NCI-H510A (cell line): ENCODE data around the gene GARNL3.

Source experiments
- DNase-seq: peaks from one replicate; lab custom pipeline; 2025; lab: John Stamatoyannopoulos, UW

Gene GARNL3

DNA sequence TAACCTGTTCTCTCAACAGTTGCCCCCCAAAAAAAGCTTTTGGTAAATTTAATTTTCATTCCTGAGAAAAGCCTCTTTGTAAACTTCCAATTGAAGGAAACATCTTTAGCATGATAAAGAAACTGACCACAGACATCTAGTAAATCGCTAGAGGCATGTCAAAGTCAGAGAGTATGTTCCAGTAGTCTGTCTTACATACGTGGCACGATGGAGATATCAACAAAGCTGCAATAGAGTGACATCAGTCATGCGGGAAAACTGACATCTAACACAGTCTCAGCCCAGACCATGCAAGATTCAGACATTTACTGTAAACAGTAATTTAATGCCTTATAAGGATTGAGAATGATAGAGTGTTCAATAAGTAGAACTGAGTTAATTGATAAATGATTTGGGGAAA is 45.1 kb downstream of the GARNL3 start:
- no peak for DNase-seq

DNA sequence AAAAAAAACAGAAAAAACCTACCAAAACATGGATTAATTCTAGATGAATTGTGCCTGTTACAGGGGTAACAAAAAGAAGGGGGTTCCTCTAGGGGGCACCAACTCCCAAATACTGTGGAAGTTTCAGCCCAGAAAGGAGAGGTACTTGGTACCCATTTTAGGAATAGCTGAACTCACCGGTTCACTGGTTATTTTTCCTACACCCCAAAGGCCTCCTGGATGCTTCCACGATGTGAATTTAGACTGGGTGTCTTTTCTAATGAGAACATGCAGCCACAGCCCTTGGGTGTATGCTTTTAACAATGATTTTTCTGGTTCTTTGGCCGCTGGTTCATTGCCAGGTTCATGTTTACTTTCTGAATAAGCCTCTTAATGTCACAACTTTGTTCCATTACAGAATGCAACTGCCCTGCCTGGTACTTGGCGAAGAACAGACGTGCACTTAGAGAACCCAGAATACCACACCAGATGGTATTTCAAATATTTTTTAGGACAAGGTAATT is 46.7 kb downstream of the GARNL3 start:
- DNase-seq, result no peak

DNA sequence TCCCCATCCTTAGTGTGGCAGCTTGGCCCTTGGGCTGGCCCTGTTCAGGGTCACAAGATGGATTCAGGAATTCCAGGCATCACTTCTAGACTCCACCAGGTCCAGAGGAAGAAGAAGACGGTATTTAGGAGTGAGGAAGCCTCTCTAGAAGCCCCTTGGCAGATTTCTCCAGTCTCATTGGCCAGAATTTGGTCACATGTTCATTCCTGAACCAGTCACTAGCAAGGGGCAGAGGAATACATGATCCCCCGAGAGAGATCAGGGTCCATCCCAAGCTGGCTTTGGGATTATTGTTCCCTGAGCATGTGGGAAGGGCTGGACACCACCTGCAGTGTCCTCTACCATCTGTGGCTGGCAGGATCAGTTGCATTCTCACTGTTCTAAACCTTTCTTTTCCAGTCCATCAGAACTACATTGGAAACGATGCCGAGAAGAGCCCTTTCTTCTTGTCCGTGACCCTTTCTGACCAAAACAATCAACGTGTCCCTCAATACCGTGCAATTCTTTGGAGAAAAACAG is 48.5 kb downstream of the GARNL3 start:
- no peak for DNase-seq

DNA sequence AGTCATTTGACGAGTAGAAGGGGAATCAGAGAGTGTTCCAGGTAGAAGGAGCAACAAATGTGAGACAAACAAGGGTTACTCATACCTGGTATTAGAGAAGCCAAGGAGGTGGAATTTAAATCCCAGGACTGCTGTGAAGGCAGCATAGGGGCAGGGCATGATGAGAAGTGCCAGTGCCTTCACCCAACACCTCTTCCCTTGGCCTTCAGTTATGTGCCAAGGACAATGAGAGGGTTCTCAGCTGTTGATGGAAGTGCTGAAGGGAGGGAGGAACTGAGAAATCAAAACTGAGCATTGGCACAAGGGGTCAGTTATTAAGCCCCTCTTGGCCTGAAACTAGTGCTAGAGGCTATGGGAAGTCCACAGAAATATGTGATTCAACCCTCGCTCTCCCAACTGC is 50.3 kb downstream of the GARNL3 start:
- DNase-seq, result no peak

DNA sequence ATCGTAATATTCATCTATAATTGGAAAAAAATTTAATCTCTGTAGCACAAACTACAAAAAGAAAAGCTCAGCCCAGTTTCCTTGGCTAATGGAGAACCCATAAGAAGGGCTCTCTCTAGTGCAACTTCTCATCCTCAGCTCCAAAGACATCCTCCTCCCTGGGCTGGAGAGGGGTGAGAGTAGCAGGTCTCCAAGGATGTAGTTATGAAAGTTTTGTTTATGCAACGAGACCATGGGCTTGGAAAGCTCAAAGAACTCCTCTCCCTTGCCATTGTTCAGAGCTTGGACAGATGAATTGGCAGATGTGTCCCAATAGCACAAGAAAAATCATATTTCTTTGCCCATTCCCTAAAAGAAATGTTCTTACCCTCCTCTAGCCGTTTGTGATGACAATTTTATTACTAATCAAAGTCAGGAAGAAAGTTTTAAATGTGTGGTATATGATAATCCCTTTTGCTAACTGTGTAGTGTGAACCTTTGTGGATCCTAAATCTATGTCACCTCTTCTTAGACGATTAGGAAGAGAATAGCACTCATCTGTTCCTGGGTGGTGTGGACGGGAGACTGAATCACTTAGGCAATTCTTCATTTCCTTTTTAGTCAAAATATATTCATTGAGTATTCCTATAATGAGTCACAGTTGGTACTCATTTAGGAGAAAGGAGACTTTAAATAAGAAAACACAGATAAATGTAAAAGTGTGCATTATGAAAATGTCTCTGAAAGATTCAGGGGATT is 52.2 kb downstream of the GARNL3 start:
- no peak for DNase-seq

DNA sequence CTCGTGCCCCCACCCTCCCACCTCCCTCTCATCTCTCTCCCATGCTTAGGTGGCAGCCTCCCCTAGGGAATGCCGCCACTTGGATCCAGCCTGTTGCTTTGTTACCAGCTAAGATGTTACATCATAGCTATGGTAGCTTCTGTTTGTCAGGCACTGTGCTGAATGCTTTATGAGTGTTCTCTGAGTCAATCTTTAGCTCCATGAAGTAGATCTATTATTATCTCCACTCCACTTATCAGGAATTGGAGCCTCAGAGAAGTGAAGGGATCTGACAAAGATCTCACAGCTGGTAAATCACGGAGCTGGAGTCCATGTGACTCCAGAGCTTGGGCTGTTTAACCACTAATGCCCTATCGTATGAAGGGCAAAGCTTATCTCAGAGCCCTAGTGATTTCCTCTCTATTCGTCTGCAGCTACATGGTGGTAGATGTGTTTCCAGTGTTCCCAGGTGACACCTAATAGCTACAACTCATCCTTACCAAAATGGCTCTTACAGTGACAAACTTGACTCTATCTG is 54.1 kb downstream of the GARNL3 start:
- DNase-seq, result no peak

DNA sequence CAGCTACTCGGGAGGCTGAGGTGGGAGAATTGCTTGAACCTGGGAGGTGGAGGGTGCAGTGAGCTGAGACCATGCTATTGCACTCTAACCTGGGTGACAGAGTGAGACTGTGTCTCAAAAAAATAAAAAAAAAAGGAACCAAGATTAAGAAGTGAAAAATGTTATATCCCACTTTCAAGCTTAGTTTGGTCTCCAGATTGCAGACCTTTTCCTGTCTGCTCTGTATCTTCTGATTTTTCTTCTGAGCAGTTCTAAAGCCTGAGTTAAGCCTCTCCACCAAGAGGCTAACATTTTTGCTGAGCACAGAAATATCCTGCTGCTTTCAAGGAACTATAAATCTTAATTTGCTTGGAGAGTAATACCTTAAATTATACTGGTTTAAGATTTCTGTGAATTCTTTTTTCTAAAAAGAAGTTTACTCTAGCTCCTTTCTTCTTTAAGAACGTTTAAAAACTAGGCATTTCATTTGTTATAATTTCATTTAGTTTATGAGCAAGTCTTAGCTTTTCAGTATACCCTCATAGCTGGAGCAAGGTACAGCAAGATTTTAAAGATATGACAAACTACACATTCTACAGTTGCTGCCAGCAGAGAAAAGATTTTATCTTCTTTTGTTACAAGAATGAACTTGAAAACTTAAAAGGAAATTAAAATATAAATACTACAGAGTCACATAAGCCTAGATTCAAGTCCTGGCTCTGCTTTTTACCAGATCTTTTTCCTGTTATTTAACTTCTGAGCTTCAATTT is 55.0 kb downstream of the GARNL3 start:
- DNase-seq, result no peak

DNA sequence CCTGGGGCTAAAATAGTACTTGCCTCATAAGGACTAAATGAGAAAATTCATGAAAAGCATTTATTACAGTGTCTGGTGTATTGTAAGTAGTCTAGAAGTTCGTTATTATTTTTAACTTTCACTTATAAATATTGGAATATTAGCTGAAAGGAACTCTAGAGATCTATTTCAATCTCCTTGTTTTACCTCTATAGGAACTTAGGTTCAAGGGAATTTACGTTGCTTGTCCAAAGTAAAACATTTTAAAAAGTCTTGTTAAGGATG is 55.5 kb downstream of the GARNL3 start:
- no peak for DNase-seq

DNA sequence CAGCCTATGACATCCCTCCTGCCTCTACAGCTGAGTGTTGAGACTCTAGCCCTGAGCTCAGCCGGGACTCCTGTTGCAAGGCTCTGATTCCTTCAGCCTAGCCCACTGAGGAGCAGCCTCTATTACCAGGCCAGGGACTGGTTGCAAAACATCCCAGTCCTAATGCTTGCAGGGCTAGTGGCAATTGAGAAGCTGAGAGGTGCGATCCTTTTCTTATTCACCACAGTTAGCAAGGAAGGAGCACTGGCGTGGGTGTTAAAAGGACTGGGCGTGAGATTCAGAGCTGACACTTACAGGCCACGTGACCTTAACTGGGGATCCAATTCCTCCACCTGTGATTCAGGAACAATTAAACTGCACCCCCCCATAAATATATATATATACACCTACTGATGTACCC is 58.8 kb downstream of the GARNL3 start:
- no peak for DNase-seq

DNA sequence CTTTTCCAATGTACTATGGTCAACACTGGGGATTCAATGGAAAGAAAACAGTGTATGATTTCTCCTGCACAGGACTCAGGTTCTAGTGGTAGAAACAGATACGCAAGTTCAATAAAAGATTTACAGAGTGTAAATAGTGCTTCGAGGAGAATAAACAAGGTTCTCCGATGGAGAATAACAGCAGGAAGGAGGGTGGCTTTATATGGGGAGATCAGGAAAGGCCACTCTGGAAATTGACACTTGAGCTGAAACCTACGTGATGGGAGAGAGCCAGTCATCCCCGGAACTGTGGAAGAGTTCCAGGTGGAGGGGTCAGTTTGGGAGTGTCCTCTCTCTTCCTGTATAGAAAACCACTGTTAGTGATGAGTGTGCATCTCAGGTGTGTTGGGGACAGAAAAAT is 65.9 kb downstream of the GARNL3 start:
- DNase-seq, result no peak

DNA sequence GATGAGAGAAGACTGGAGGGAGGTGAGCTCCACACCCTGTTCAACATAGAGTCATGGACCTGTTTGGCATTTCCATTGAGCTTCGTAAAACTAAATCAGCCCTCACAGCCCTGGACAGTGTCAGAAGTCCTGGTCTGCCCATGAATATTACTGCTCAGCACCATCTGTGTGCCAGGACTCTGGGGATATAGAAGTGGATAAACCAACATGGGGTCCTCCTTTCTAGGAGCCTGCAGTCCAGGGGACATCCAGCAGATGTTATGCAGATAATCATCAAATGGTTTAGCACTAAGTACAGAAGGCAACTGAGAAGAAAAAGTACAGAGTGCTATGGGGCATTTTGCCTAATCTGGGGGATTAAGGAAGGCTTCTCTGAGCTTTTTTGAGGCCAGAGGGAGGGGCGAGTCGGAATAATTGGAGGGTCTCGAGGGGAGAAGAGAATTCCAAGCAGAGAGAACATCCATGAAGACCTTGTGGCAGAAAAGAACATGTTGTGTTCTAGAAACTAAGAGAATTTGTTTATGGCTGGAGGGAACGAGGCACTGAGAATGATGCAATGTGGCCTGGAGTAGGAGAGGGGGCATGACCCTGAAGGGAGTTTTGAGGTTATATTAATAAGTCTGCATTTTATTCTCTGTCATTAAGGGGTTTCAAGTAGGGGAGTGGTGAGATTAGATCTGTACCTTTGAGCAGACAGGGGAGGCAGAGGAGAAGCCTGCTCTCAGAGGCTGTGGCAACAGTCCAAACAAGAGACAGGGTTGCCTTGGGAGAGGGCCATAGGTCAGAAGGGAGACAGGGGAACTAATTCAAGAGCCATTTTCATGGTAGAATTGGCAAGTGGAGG is 68.9 kb downstream of the GARNL3 start:
- DNase-seq, result no peak

DNA sequence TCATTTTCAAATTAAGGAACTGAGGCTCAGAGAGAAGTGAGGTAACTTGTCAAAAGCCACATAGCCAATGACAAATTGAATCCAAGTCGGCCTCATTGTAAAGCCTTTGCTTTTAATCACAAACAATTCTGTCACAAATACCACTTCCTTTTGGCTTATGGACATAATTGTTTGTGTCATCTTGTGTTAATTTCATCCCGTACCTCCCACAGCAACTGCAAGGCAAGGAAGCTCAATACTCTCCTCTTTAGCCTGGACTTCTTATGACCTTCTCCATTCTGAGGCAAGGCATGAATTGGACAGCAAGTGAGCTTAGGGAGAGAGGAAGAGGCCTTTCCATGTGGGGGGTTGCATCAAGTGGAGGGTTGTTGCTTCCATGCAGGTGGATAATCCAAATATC is 70.2 kb downstream of the GARNL3 start:
- no peak for DNase-seq

DNA sequence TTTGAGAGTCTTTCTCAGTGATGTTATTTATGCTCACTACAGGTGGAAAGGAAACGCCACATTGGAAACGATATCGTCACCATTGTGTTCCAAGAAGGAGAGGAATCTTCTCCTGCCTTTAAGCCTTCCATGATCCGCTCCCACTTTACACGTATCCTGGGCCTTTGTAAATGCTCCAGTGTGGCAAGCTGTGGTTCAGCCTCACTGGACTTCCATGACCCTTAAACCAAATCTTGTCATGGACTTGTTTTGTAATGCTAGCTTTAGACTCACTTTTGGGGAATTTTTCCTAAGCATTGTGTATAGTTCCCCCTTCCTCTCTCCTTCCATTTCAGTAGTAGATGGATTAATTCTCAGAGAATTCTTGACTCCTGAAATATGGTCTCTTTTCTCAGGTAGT is 71.5 kb downstream of the GARNL3 start:
- DNase-seq, result no peak

DNA sequence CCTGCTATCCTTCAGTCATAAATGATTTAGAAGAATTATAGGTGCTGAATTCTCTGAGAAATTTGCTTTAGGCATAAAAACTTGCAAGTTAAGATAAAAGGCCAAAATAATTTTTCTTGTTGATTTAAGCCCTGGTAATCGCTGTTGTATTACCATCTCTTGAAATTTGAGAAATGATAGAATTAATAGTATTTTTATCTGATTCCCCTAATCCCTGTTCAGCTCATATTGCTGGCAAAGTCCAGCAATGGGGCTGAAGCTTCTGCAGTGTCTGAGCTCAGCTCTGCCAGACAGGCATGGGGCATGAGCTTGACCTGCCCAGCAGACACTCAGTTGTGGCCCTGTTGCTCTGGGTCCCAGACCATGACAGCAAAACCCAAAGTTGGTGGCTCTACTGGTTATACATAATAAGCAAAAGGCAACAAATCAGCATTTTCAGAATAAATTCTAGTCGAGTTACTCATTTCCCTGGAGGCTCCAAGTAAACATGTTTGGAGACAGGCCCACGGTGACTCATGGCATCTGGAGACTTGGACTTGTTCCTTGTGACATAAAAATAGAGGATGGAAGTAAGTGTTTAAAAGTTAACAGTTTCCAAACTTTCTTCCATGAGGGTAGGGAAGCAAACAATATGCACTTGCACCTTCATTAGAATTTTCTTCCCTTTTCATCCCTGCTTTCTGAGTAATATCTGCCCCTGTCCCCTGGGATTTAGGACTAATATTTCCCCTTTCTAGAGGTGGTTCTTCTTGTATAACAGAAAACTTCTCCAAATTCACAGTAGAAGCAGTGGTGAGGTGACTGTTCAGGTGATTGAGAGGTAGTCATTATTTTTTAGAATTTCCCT is 72.2 kb downstream of the GARNL3 start:
- no peak for DNase-seq

DNA sequence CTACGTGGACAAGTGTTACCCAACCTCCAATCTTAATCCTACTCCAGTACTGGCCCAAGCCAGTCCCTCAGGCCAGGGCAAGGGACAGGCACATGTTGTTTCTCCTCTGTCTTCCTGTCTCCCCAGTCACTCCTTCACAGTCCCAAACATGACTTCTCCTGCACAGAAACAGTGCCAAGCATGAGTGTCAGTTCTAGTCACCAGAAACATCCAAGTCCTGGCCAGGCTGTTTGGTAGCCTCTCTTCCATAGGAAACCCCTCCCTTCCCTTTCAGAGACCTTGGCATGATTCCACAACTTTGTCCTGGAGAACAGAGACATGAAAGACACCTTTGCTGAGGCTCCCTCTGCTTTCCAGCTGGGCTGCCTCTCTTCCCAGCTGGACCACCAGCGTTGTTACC is 76.1 kb downstream of the GARNL3 start:
- DNase-seq, result no peak

DNA sequence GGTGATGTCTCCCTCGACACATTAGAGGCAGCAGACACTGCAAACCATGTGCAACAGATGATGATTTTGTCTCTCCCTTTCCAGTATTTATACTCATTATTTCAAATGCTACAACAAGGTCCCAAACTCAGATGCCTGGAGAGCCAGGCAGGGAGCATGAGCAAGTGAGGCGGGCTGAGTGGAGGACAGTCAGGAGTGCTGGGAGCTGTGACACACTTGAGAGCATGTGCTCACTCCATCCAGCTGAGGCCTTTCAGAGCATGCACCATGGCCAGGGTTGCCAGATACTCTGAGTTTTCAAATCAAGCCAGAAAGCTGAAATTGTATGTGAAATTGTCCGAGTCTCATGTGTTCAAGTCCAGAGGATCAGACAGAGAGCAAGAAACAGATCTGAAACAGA is 76.6 kb downstream of the GARNL3 start:
- no peak for DNase-seq

DNA sequence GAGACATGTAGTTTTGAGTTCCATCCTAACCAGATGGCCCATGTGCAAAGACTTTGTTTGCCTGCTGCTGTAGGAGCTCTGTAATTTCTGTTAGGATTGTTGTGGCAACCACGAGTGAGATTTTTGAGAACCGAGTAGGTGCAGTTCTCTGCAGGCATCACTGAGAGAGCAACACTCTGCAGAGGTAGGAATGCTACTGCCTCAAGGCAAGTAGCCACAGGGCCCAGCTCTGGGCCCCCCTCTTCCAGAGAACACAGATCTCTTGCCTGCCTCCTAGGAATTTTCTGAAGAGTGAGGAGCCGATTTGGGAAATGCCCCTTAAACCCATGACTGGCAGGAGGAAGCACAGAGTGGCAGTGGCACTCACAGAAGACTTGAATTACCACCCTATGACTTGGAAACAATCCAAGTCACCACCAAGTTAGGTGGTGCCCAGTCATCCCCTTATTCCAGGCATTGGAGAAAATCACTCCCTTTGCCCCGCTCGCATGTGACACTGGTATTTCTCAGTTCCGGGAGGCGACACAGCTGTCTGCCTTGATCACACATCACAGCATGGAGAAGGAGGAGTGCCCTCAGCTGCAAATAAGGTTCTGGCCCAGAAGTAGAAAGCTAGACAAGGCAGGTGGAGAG is 79.9 kb downstream of the GARNL3 start:
- DNase-seq, result no peak

DNA sequence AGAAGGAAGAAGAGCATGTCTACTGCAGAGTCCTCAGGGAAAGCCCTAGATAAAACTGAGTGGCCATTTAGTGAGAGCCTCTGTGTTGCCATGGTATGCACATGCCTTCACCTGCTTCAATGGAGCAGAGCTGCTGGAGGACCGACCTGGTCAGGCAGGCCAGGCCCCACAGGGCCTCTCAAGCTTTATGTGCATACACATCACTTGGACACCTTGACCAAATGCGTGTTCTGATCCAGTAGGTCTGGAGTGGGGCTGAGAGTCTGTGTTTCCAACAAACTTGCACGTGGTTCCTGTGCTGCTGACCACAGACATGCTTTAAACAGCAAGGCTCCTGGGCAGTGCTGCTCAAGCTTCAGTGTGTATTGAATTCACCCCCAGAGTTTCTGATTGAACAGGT is 81.0 kb downstream of the GARNL3 start:
- DNase-seq, result no peak

DNA sequence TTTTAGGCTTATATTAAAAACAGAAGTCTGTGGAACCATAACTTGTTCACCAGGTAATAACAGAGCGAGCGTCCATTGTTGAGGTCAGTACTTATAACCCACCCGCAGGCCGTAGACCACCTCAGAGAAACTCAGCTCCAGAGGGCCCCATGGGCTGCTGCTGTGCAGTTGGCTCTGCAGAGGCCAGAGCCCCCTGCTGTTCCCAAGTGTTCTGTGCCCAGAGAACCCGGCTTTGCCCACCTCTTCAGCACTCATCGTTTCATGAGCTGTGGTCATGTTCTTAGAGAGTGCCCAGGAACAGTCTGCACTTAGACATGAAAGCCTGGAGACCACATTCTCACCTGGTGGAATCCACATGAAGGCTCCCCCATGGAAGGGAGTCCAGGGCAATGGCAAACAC is 82.0 kb downstream of the GARNL3 start:
- DNase-seq, result no peak

DNA sequence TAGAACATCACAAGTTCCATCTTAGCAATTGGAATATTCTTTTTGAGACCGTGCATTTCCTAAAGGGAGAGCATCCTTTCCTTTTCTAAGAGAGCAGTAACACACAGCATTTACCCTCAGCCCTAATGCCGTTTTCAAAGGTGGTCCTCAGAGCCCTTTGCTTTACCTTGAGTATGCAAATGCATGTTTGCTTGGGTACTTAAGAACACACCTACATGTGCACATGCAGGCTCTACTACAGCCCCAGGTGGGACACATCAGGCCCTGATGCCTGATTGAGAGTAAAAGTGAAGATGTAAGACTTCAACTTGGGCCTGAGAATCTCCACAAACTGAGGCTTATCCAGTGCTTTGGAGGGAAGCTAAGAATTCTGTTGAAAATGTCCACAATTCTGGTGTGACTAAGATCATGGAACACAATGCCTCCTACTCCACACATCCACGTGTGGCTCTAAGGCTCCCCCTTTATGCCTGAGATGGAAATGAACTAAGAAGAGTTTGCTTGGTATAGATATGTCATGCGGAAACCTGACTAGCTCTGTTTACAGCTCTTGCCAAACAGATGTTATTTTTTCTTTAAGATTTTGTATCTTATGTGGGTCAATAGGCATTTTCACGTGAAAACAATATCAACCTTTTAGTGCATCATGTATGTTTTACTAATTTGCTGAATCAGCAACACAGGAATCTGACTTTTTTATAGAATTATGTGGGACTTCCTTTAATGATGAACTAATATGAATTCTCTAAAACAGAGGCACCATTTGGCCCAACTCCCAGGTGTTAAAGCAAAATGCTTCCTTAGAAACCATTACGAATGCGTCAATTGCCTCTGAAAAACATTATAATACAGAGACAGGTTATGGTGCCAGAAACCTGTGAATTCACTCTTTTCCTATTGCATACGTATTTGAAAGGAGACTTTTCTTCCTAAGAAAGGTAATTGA is 83.5 kb downstream of the GARNL3 start:
- DNase-seq, result no peak
